Fibroblast of skin of left biceps (primary cell): Measurements from ENCODE around the gene SERHL2.
"Not testable (repeated sequence)": the region's sequence is repeated elsewhere in the genome, so short reads cannot be mapped to it uniquely, and the experiment has no call there.

Source experiments
- DNase-seq, 2 experiments: peaks; one replicate each; pipeline ENCODE4 v3.0.0-alpha.2; 2013; ENCODE audit warnings: low read depth in 2 of 2

SERHL2 gene

GRCh38 chr22:42553475-42554361, at the start of gene SERHL2:
Gene SERHL2, plus strand, starts transcription at chr22:42553956. Its CDS starts 65 bp downstream, at chr22:42554021.
- DNase-seq, result peak; percentile 48 to 49

- DNase-seq, result not testable (repeated sequence)
Observed at GRCh38 chr22:42508327-42508974, 45.3 kb upstream of the SERHL2 start.

- not testable (repeated sequence) for DNase-seq
Observed at GRCh38 chr22:42508975-42509364, 44.8 kb upstream of the SERHL2 start.

GRCh38 chr22:42509548-42509947, 44.2 kb upstream of the SERHL2 start:
- no peak for DNase-seq

- no peak for DNase-seq
Observed at GRCh38 chr22:42511401-42511891, 42.3 kb upstream of the SERHL2 start.

GRCh38 chr22:42512273-42512990, 41.3 kb upstream of the SERHL2 start:
- DNase-seq, result not testable (repeated sequence)

GRCh38 chr22:42514331-42514730, 39.4 kb upstream of the SERHL2 start:
- DNase-seq, result not testable (repeated sequence)

- not testable (repeated sequence) for DNase-seq
Observed at GRCh38 chr22:42515304-42515703, 38.5 kb upstream of the SERHL2 start.

GRCh38 chr22:42515896-42516295, 37.9 kb upstream of the SERHL2 start:
- no peak for DNase-seq

GRCh38 chr22:42517103-42517502, 36.7 kb upstream of the SERHL2 start:
- not testable (repeated sequence) for DNase-seq

GRCh38 chr22:42518638-42519524, 34.9 kb upstream of the SERHL2 start:
- DNase-seq, result not testable (repeated sequence)

GRCh38 chr22:42519525-42520401, 34.0 kb upstream of the SERHL2 start, which contains the start of gene RRP7A:
Gene RRP7A, minus strand, starts transcription at chr22:42519796. Its CDS starts 10 bp downstream, at chr22:42519786.
- peak; percentile 6 to 10 for DNase-seq

GRCh38 chr22:42521228-42521546, 32.6 kb upstream of the SERHL2 start:
- no peak for DNase-seq

GRCh38 chr22:42522546-42522945, 31.2 kb upstream of the SERHL2 start:
- no peak for DNase-seq

- no peak for DNase-seq
Observed at GRCh38 chr22:42528591-42529307, 25.0 kb upstream of the SERHL2 start.

- DNase-seq, result not testable (repeated sequence)
Observed at GRCh38 chr22:42529435-42529834, 24.3 kb upstream of the SERHL2 start.

GRCh38 chr22:42531401-42532084, 22.2 kb upstream of the SERHL2 start:
- not testable (repeated sequence) for DNase-seq

GRCh38 chr22:42533638-42533977, 20.1 kb upstream of the SERHL2 start:
- DNase-seq, result no peak
